SK-N-SH (cell line): Measurements from ENCODE around the gene CD200. TPM values are rescaled to one million over a fixed set of nuclear protein-coding genes. Genes with fewer than 3 reads are reported as not detected.

Source experiments
- CTCF ChIA-PET: fragments of 300-600, 350-600 bp; formaldehyde crosslinking; extraction: SDS; loops from one replicate; lab custom pipeline; 2021; lab: Yijun Ruan, JAX
- POLR2A ChIA-PET: fragments of 350-600 bp; sonication (Branson Sonifier 250); formaldehyde crosslinking; extraction: SDS; loops from one replicate; lab custom pipeline; 2020; ENCODE audit warnings: antibody characterized with exemption, inconsistent platforms; lab: Yijun Ruan, JAX
- DNase-seq: peaks from one replicate; pipeline ENCODE4 v3.0.0; 2012
- H2AFZ ChIP-seq: fragments of 200-600 bp; sonication (generic); 2 replicates; pipeline ENCODE4 v1.8.1; 2016; ENCODE audit warnings: antibody characterized with exemption, mild to moderate bottlenecking, low read depth
- H3F3A ChIP-seq: fragments of 200-600 bp; sonication (generic); replicated peaks from 2 replicates; pipeline ENCODE3; 2016; ENCODE audit warnings: antibody characterized with exemption, mild to moderate bottlenecking; ENCODE audit not compliant: insufficient read depth
- H3K27ac ChIP-seq, 2 experiments: fragments of 200-500 bp in 1 of 2; fragments of 200-600 bp in 1 of 2; sonication (Bioruptor generic) in 1 of 2; sonication (generic), shearing (Covaris generic) in 1 of 2; 2 replicates each; pipeline versions ENCODE4 v1.5.1 to v1.6.1; 2014 to 2016; ENCODE audit warnings: low read depth in 2 of 2, inconsistent platforms in 1 of 2, low read length in 1 of 2, mild to moderate bottlenecking in 1 of 2, mixed read lengths in 1 of 2
- H3K27me3 ChIP-seq: fragments of 200-600 bp; sonication (generic), shearing (Covaris generic); 2 replicates; pipeline ENCODE4 v1.6.1; 2016; ENCODE audit warnings: mixed run types; ENCODE audit not compliant: insufficient read depth
- H3K36me3 ChIP-seq, 2 experiments: fragments of 200-500 bp in 1 of 2; fragments of 200-600 bp in 1 of 2; sonication (Bioruptor generic) in 1 of 2; sonication (generic) in 1 of 2; replicated peaks in 1 of 2; 2 replicates each; pipeline versions ENCODE3 to v1.5.1; 2014 to 2016; ENCODE audit warnings: low read length in 1 of 2, mild to moderate bottlenecking in 1 of 2; ENCODE audit not compliant: insufficient read depth in 2 of 2, control insufficient read depth in 1 of 2
- H3K4me1 ChIP-seq, 2 experiments: fragments of 200-500 bp in 1 of 2; fragments of 200-600 bp in 1 of 2; sonication (Bioruptor generic) in 1 of 2; sonication (generic), shearing (Covaris generic) in 1 of 2; 2 replicates each; pipeline versions ENCODE4 v1.5.1 to v1.6.1; 2014 to 2016; ENCODE audit warnings: low read depth in 1 of 2, low read length in 1 of 2, mixed run types in 1 of 2; ENCODE audit not compliant: insufficient read depth in 2 of 2, control insufficient read depth in 1 of 2
- H3K4me2 ChIP-seq: fragments of 200-600 bp; sonication (generic), shearing (Covaris generic); 2 replicates; pipeline ENCODE4 v1.6.1; 2017; ENCODE audit warnings: mixed run types
- H3K4me3 ChIP-seq, 2 experiments: fragments of 200-500 bp in 1 of 2; fragments of 200-600 bp in 1 of 2; sonication (Bioruptor generic) in 1 of 2; sonication (generic), shearing (Covaris generic) in 1 of 2; 2 replicates each; pipeline versions ENCODE4 v1.5.1 to v1.8.1; 2014 to 2016; ENCODE audit warnings: low read depth in 2 of 2, inconsistent platforms in 1 of 2, low read length in 1 of 2, mild to moderate bottlenecking in 1 of 2, mixed read lengths in 1 of 2, moderate library complexity in 1 of 2
- H3K79me2 ChIP-seq: fragments of 200-600 bp; sonication (generic); 2 replicates; pipeline ENCODE4 v1.8.1; 2017; ENCODE audit warnings: mild to moderate bottlenecking; ENCODE audit not compliant: insufficient read depth
- H3K9ac ChIP-seq: fragments of 200-600 bp; sonication (generic); 2 replicates; pipeline ENCODE4 v1.6.1; 2017; ENCODE audit warnings: mixed run types
- H3K9me2 ChIP-seq: fragments of 200-600 bp; sonication (generic); 2 replicates; pipeline ENCODE4 v1.6.1; 2017; ENCODE audit warnings: mixed run types
- H3K9me3 ChIP-seq: fragments of 200-600 bp; sonication (generic); 2 replicates; pipeline ENCODE4 v1.6.1; 2017; ENCODE audit warnings: mixed run types, mild to moderate bottlenecking, moderate library complexity
- H4K20me1 ChIP-seq: fragments of 200-600 bp; sonication (generic); 2 replicates; pipeline ENCODE4 v1.6.1; 2017; ENCODE audit warnings: mild to moderate bottlenecking, mixed run types; ENCODE audit not compliant: insufficient read depth
- ELF1 ChIP-seq: IDR thresholded peaks from 2 replicates; pipeline ENCODE4 v1.4.0; 2012
- EP300 ChIP-seq, 2 experiments: IDR thresholded peaks; 2 replicates each; pipeline versions ENCODE4 v1.4.0 to v1.6.1; 2012; ENCODE audit warnings: borderline replicate concordance in 1 of 2, low read depth in 1 of 2, low read length in 1 of 2
- EZH2phosphoT487 ChIP-seq: fragments of 200-600 bp; sonication (generic); IDR thresholded peaks from 2 replicates; pipeline ENCODE4 v1.6.1; 2017; ENCODE audit warnings: low read depth, mixed run types, mild to moderate bottlenecking, antibody characterized with exemption, moderate library complexity, borderline replicate concordance
- FOSL2 ChIP-seq: IDR thresholded peaks from 2 replicates; pipeline ENCODE4 v1.4.0; 2012; ENCODE audit warnings: low read depth, mild to moderate bottlenecking, moderate library complexity, borderline replicate concordance
- GATA2 ChIP-seq: sonication (generic); formaldehyde crosslinking; IDR thresholded peaks from 2 replicates; pipeline ENCODE4 v1.5.0; 2020; ENCODE audit warnings: mild to moderate bottlenecking, missing genetic modification reagents
- JUND ChIP-seq: IDR thresholded peaks from 2 replicates; pipeline ENCODE4 v1.4.0; 2012
- MEF2A ChIP-seq: IDR thresholded peaks from 2 replicates; pipeline ENCODE4 v1.4.0; 2012; ENCODE audit warnings: low read depth, borderline replicate concordance
- MXI1 ChIP-seq: IDR thresholded peaks from 2 replicates; pipeline ENCODE4 v1.6.1; 2012; ENCODE audit warnings: mild to moderate bottlenecking, low read depth, low read length, improper control_type of control experiment
- NFIC ChIP-seq: IDR thresholded peaks from 2 replicates; pipeline ENCODE4 v1.4.0; 2012; ENCODE audit warnings: borderline replicate concordance
- POLR2AphosphoS5 ChIP-seq: IDR thresholded peaks from 2 replicates; pipeline ENCODE4 v1.6.1; 2012; ENCODE audit warnings: low read depth, low read length
- RCOR1 ChIP-seq: fragments of 150-350 bp; IDR thresholded peaks from 2 replicates; pipeline ENCODE4 v1.6.1; 2017; ENCODE audit warnings: antibody characterized with exemption, low read length
- RXRA ChIP-seq: IDR thresholded peaks from 2 replicates; pipeline ENCODE4 v1.4.0; 2012; ENCODE audit warnings: low read depth, mild to moderate bottlenecking, borderline replicate concordance
- TAF1 ChIP-seq: IDR thresholded peaks from 2 replicates; pipeline ENCODE4 v1.6.1; 2012; ENCODE audit warnings: low read depth, mild to moderate bottlenecking, low read length, moderate library complexity, borderline replicate concordance
- TCF12 ChIP-seq: IDR thresholded peaks from 2 replicates; pipeline ENCODE4 v1.4.0; 2012
- TEAD4 ChIP-seq: IDR thresholded peaks from 2 replicates; pipeline ENCODE4 v1.4.0; 2012; ENCODE audit warnings: mild to moderate bottlenecking, borderline replicate concordance; ENCODE audit not compliant: insufficient read depth
- YY1 ChIP-seq: IDR thresholded peaks from 2 replicates; pipeline ENCODE4 v1.4.0; 2012; ENCODE audit warnings: low read depth, mild to moderate bottlenecking
- WGBS: methylation state at CpG from one replicate; pipeline ENCODE4 v1.1.6; 2017; ENCODE audit warnings: low lambda C conversion rate; 5-methylcytosine and 5-hydroxymethylcytosine counted together
- polyA plus RNA-seq, 3 experiments: library from polyadenylated mRNA; depleted of rRNA; stranded (reverse); fragments of >200 nt; gene quantifications; 2 replicates each; pipeline ENCODE4 v1.2.3, GENCODE V29; 2012
- TF ChIP-seq, protein P1 (sequence below): IDR thresholded peaks from 2 replicates; pipeline ENCODE4 v1.6.1; 2012; ENCODE audit warnings: mild to moderate bottlenecking, low read depth, low read length, moderate library complexity
- TF ChIP-seq, protein P2 (sequence below): fragments of 150-350 bp; IDR thresholded peaks from 2 replicates; pipeline ENCODE4 v1.6.1; 2017; ENCODE audit warnings: antibody characterized with exemption, low read length, low read depth, borderline replicate concordance
- TF ChIP-seq, protein P3 (sequence below): IDR thresholded peaks from 2 replicates; pipeline ENCODE4; 2012
- TF ChIP-seq, protein P4 (sequence below): fragments of 150-350 bp; IDR thresholded peaks from 2 replicates; pipeline ENCODE4 v1.6.1; 2016; ENCODE audit warnings: mild to moderate bottlenecking, low read depth, low read length

The CD200 gene
- polyA plus RNA-seq, 1 of the 3 experiments (the other 2 are of a cell fraction): 1.1 TPM

DNA sequence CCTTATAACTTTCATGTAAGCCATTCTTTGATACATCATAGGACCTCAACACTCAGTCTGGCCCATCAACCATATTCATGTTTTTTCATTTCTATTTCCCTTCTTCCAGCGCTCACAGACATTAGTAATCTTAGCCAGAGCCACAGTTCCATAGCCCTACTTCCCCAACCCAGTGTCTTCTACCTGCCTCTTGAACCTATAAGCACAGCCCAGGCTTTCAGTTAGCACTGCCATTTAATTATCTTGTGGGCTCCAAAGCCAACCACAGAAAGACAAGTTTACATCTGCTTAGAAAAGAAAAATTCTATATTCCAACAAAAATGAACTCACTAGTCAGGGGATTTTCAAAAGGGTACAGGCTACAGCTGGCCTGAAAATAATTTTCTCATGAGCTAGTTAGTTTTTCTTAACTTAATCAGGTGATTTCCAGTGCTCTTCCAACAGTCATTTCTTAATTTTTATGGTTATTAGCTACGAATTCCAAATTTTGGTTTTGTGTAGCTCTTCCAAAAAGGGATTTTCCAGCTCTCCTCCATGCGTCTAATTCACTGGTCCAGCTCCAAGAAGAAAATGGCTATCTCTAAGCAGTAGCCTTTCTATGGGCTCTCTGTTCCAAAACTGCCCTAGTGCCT, 13.7 kb downstream of the CD200 start:
- H4K20me1 ChIP-seq: no peaks in the 10 kb centered on the region
- H3K4me1 ChIP-seq: no peaks in the 10 kb centered on the region
- H3K79me2 ChIP-seq: no peaks in the 10 kb centered on the region
- ChIA-PET POLR2A (interaction anchor here (0.6 kb wide), 1 partner anchor 64 kb away, joined by 3 read pairs; no protein-coding TSS in a partner anchor), CTCF (no interaction called here)
- no peaks in the 10 kb centered on the region for H3F3A ChIP-seq
- TF ChIP-seq MEF2A: no peak
- TF ChIP-seq TCF12: no peak
- TF ChIP-seq, protein P1, sequence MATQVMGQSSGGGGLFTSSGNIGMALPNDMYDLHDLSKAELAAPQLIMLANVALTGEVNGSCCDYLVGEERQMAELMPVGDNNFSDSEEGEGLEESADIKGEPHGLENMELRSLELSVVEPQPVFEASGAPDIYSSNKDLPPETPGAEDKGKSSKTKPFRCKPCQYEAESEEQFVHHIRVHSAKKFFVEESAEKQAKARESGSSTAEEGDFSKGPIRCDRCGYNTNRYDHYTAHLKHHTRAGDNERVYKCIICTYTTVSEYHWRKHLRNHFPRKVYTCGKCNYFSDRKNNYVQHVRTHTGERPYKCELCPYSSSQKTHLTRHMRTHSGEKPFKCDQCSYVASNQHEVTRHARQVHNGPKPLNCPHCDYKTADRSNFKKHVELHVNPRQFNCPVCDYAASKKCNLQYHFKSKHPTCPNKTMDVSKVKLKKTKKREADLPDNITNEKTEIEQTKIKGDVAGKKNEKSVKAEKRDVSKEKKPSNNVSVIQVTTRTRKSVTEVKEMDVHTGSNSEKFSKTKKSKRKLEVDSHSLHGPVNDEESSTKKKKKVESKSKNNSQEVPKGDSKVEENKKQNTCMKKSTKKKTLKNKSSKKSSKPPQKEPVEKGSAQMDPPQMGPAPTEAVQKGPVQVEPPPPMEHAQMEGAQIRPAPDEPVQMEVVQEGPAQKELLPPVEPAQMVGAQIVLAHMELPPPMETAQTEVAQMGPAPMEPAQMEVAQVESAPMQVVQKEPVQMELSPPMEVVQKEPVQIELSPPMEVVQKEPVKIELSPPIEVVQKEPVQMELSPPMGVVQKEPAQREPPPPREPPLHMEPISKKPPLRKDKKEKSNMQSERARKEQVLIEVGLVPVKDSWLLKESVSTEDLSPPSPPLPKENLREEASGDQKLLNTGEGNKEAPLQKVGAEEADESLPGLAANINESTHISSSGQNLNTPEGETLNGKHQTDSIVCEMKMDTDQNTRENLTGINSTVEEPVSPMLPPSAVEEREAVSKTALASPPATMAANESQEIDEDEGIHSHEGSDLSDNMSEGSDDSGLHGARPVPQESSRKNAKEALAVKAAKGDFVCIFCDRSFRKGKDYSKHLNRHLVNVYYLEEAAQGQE: no peak
- TF ChIP-seq RCOR1: no peak
- TF ChIP-seq POLR2AphosphoS5: no peak
- no peak for TF ChIP-seq EZH2phosphoT487
- no peak for TF ChIP-seq RXRA
- peaks cover 0 to 2% of the 10 kb centered on the region in 2 experiments for H3K36me3 ChIP-seq
- H3K9ac ChIP-seq: no peak overlapping the region
- 31% methylated on average over 3 of the region's 3 CpGs for WGBS
- DNase-seq: no peak
- H2AFZ ChIP-seq: no peak overlapping the region
- no peaks in the 10 kb centered on the region for H3K27me3 ChIP-seq
- no peak overlapping the region for H3K4me3 ChIP-seq
- H3K4me2 ChIP-seq: no peak overlapping the region
- no peaks in the 10 kb centered on the region for H3K9me2 ChIP-seq
- H3K27ac ChIP-seq: no peak overlapping the region
- no peaks in the 10 kb centered on the region for H3K9me3 ChIP-seq

DNA sequence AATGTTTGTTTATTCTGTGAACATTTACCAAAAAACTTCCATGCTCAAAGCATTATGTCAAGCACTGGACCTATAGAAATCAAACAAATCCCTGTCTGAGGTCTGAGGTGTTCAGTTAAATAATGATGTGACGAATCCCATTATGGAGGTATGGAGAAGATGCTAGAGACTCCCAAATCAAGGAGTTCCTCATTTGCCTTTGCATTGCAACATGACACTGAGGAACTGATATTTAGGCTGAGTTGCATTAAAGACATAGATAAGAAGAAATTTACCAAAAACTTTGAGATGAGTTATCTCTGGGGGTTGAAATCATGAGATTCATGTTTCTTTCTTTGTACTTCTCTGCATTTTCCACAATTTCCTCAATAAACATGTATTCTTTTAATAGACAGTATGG, 16.0 kb downstream of the CD200 start:
- Histone ChIP-seq H3K36me3 (peaks cover 0 to 2% of the 10 kb centered on the region in 2 experiments), H2AFZ (no peak overlapping the region), H3K9ac (no peak overlapping the region), H3K4me1 (no peaks in the 10 kb centered on the region), H3K27me3 (no peaks in the 10 kb centered on the region), H3K4me2 (no peak overlapping the region), H3K4me3 (no peak overlapping the region), H3K79me2 (no peaks in the 10 kb centered on the region), H3K9me2 (no peaks in the 10 kb centered on the region), H3K9me3 (no peaks in the 10 kb centered on the region), H4K20me1 (no peaks in the 10 kb centered on the region), H3K27ac (no peak overlapping the region), H3F3A (no peaks in the 10 kb centered on the region)
- 41% methylated on average over 1 of the region's 1 CpG for WGBS
- TF ChIP-seq, protein P2, sequence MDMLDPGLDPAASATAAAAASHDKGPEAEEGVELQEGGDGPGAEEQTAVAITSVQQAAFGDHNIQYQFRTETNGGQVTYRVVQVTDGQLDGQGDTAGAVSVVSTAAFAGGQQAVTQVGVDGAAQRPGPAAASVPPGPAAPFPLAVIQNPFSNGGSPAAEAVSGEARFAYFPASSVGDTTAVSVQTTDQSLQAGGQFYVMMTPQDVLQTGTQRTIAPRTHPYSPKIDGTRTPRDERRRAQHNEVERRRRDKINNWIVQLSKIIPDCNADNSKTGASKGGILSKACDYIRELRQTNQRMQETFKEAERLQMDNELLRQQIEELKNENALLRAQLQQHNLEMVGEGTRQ: no peak
- TF ChIP-seq, protein P3, sequence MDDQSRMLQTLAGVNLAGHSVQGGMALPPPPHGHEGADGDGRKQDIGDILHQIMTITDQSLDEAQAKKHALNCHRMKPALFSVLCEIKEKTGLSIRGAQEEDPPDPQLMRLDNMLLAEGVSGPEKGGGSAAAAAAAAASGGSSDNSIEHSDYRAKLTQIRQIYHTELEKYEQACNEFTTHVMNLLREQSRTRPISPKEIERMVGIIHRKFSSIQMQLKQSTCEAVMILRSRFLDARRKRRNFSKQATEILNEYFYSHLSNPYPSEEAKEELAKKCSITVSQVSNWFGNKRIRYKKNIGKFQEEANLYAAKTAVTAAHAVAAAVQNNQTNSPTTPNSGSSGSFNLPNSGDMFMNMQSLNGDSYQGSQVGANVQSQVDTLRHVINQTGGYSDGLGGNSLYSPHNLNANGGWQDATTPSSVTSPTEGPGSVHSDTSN: no peak
- TF ChIP-seq GATA2: no peak
- TF ChIP-seq YY1: no peak
- TF ChIP-seq, protein P4, sequence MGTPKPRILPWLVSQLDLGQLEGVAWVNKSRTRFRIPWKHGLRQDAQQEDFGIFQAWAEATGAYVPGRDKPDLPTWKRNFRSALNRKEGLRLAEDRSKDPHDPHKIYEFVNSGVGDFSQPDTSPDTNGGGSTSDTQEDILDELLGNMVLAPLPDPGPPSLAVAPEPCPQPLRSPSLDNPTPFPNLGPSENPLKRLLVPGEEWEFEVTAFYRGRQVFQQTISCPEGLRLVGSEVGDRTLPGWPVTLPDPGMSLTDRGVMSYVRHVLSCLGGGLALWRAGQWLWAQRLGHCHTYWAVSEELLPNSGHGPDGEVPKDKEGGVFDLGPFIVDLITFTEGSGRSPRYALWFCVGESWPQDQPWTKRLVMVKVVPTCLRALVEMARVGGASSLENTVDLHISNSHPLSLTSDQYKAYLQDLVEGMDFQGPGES: no peak
- TF ChIP-seq TAF1: no peak
- TF ChIP-seq EP300 (IDR thresholded peaks at IDR 0.05; ENCODE audit: borderline replicate concordance in 1 of 2, low read depth in 1 of 2, low read length in 1 of 2): no peak
- no peak for TF ChIP-seq MXI1
- no peak for TF ChIP-seq NFIC
- TF ChIP-seq ELF1: no peak
- TF ChIP-seq FOSL2: no peak
- no peak for TF ChIP-seq JUND
- no peak for TF ChIP-seq TEAD4
- no peak for DNase-seq
- CTCF ChIA-PET: no interaction called here
- POLR2A ChIA-PET: no interaction called here
